K562 (cell line): ENCODE results near the gene HAS3.

Source experiments
- BRCA1 ChIP-seq, 2 experiments: fragments of 450-650 bp in 1 of 2; sonication (generic) in 1 of 2; formaldehyde crosslinking in 1 of 2; IDR thresholded peaks; 2 replicates each; pipeline versions ENCODE4 v1.5.0 to v1.6.1; 2017 to 2020; ENCODE audit warnings: mild to moderate bottlenecking in 1 of 2, missing genetic modification reagents in 1 of 2
- CREM ChIP-seq: IDR thresholded peaks from 2 replicates; pipeline ENCODE4 v1.6.1; 2014; ENCODE audit warnings: antibody characterized with exemption, low read depth
- RAD21 ChIP-seq, 2 experiments: fragments of 250-450 bp in 1 of 2; fragments of 450-650 bp in 1 of 2; sonication (Bioruptor Pico) in 1 of 2; formaldehyde crosslinking in 1 of 2; IDR thresholded peaks in 1 of 2; conservative IDR thresholded peaks in 1 of 2; 2 replicates each; pipeline versions ENCODE4 v1.4.0 to v1.8.0; 2020 to 2022; ENCODE audit warnings: mild to moderate bottlenecking in 2 of 2, moderate library complexity in 1 of 2
- SMARCB1 ChIP-seq: IDR thresholded peaks from 2 replicates; pipeline ENCODE4 v1.6.1; 2011; ENCODE audit warnings: improper control_type of control experiment, low read depth; ENCODE audit not compliant: insufficient read length
- TF ChIP-seq, protein P1 (sequence below), 2 experiments: fragments of 450-650 bp; conservative IDR thresholded peaks; 2 replicates each; pipeline ENCODE4 v1.6.1; 2017; ENCODE audit warnings: mild to moderate bottlenecking in 2 of 2, moderate library complexity in 2 of 2
- TF ChIP-seq, protein P2 (sequence below), 3 experiments: IDR thresholded peaks in 2 of 3; conservative IDR thresholded peaks in 1 of 3; 2 replicates each; pipeline ENCODE4 v1.5.1; 2011 to 2012; ENCODE audit warnings: low read length in 3 of 3, mild to moderate bottlenecking in 3 of 3, control low read depth in 2 of 3, improper control_type of control experiment in 1 of 3, inconsistent platforms in 1 of 3, low read depth in 1 of 3, mixed read lengths in 1 of 3, moderate library complexity in 1 of 3; ENCODE audit not compliant: insufficient read depth in 2 of 3

- TF ChIP-seq, protein P1, sequence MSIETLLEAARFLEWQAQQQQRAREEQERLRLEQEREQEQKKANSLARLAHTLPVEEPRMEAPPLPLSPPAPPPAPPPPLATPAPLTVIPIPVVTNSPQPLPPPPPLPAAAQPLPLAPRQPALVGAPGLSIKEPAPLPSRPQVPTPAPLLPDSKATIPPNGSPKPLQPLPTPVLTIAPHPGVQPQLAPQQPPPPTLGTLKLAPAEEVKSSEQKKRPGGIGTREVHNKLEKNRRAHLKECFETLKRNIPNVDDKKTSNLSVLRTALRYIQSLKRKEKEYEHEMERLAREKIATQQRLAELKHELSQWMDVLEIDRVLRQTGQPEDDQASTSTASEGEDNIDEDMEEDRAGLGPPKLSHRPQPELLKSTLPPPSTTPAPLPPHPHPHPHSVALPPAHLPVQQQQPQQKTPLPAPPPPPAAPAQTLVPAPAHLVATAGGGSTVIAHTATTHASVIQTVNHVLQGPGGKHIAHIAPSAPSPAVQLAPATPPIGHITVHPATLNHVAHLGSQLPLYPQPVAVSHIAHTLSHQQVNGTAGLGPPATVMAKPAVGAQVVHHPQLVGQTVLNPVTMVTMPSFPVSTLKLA (conservative IDR thresholded peaks at IDR 0.05): no peak
- TF ChIP-seq, protein P2, sequence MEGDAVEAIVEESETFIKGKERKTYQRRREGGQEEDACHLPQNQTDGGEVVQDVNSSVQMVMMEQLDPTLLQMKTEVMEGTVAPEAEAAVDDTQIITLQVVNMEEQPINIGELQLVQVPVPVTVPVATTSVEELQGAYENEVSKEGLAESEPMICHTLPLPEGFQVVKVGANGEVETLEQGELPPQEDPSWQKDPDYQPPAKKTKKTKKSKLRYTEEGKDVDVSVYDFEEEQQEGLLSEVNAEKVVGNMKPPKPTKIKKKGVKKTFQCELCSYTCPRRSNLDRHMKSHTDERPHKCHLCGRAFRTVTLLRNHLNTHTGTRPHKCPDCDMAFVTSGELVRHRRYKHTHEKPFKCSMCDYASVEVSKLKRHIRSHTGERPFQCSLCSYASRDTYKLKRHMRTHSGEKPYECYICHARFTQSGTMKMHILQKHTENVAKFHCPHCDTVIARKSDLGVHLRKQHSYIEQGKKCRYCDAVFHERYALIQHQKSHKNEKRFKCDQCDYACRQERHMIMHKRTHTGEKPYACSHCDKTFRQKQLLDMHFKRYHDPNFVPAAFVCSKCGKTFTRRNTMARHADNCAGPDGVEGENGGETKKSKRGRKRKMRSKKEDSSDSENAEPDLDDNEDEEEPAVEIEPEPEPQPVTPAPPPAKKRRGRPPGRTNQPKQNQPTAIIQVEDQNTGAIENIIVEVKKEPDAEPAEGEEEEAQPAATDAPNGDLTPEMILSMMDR (IDR thresholded peaks at IDR 0.05 in 2 of 3, conservative IDR thresholded peaks at IDR 0.05 in 1 of 3; ENCODE audit: insufficient read depth in 2 of 3, low read depth in 1 of 3, low read length in 3 of 3): no peak
- TF ChIP-seq RAD21 (CRISPR knock-in tag; conservative IDR thresholded peaks at IDR 0.05 in 1 of 2, IDR thresholded peaks at IDR 0.05 in 1 of 2) (no peak), SMARCB1 (no peak), BRCA1 (IDR thresholded peaks at IDR 0.05) (no peak), BRCA1 (CRISPR knock-in tag; IDR thresholded peaks at IDR 0.05) (no peak), CREM (no peak)
Observed at GRCh38 chr16:69093974-69094373, 11.5 kb upstream of the HAS3 start.
